Transverse colon (tissue), 4 donors: ENCODE results near the gene TNFAIP3. TPM values are rescaled to one million over a fixed set of nuclear protein-coding genes. Genes with fewer than 3 reads are reported as not detected.

ENCODE experiments used
- DNase-seq: peaks from one replicate; pipeline ENCODE4 v3.0.0-alpha.2; 2019
- H3K27ac ChIP-seq, 4 donors: fragments of 200-600 bp; sonication (generic); 2 replicates each; pipeline ENCODE4 v1.5.1; 2016 to 2018; ENCODE audit warnings: inconsistent platforms in 4 of 4
- H3K27me3 ChIP-seq: fragments of 200-600 bp; sonication (generic); 2 replicates; pipeline ENCODE4 v1.5.1; 2017; ENCODE audit warnings: inconsistent platforms
- H3K36me3 ChIP-seq, 4 donors: fragments of 200-600 bp; sonication (generic); 2 replicates each; pipeline ENCODE4 v1.5.1; 2017 to 2019; ENCODE audit warnings: inconsistent platforms in 4 of 4
- H3K4me1 ChIP-seq, 4 donors: fragments of 200-600 bp; sonication (generic); 2 replicates each; pipeline ENCODE4 v1.5.1; 2017 to 2020; ENCODE audit warnings: inconsistent platforms in 4 of 4
- H3K4me3 ChIP-seq, 4 donors: fragments of 200-600 bp; sonication (generic); 1 replicate in 1 of 4; 2 replicates in 3 of 4; pipeline versions ENCODE4 v1.5.1 to v1.6.1; 2017 to 2019; ENCODE audit warnings: inconsistent platforms in 4 of 4
- H3K9me3 ChIP-seq, 2 donors: fragments of 200-600 bp; sonication (generic); 2 replicates each; pipeline ENCODE4 v1.5.1; 2017 to 2019; ENCODE audit warnings: inconsistent platforms in 2 of 2
- EP300 ChIP-seq: sonication (generic); formaldehyde crosslinking; IDR thresholded peaks from one replicate; pipeline ENCODE4 v1.6.1; 2017; ENCODE audit warnings: antibody characterized with exemption, low read depth
- POLR2A ChIP-seq: fragments of 450-650 bp; IDR thresholded peaks from one replicate; pipeline ENCODE4 v1.6.1; 2016; ENCODE audit warnings: antibody characterized with exemption, mild to moderate bottlenecking, moderate library complexity
- POLR2AphosphoS5 ChIP-seq, 3 donors: sonication (generic); formaldehyde crosslinking; IDR thresholded peaks; one replicate each; pipeline ENCODE4 v1.6.1; 2016; ENCODE audit warnings: antibody characterized with exemption in 3 of 3
- WGBS, 2 donors: methylation state at CpG; one replicate each; pipeline ENCODE4 v1.1.5; 2018; ENCODE audit warnings: low coverage in 1 of 2; 5-methylcytosine and 5-hydroxymethylcytosine counted together
- in situ Hi-C, 4 donors: fragments of 200-750 bp; cut with MboI; loops; one replicate each; pipeline versions ENCODE4 v1.15.0 to v1.15.1; 2017; ENCODE audit warnings: low sequenced_read_pairs in 3 of 4, low pct_ligation_motif_present in 1 of 4, low pct_unique_long_range_greater_than_20kb in 1 of 4
- intact Hi-C: fragments of 100-400 bp; cut with DNase I; formaldehyde crosslinking; loops from one replicate; pipeline ENCODE4 v1.15.1; 2023; ENCODE audit warnings: low total_unique reads
- total RNA-seq, 4 donors: library from RNA; depleted of rRNA; stranded (reverse); fragments of >200 nt; gene quantifications; one replicate each; pipeline ENCODE4 v1.1.0, GENCODE V29; 2016
- TF ChIP-seq, protein P1 (sequence below), 5 experiments: fragments of 200-600 bp in 3 of 5; fragments of 450-650 bp in 2 of 5; sonication (generic) in 3 of 5; IDR thresholded peaks; 1 replicate in 2 of 5; 2 replicates in 3 of 5; pipeline ENCODE4 v1.5.1; 2016 to 2017; ENCODE audit warnings: antibody characterized with exemption in 5 of 5, inconsistent platforms in 3 of 5, mild to moderate bottlenecking in 2 of 5, moderate library complexity in 1 of 5

The TNFAIP3 gene
- total RNA-seq, 4 donors from 2014 or later: 21.4 to 46.8 (median 36.3) TPM

GRCh38 chr6:137849181-137849980 lies 17.7 kb upstream of the TNFAIP3 start:
- Histone ChIP-seq H3K9me3 (no peaks in the 10 kb centered on the region), H3K36me3 (no peaks in the 10 kb centered on the region), H3K4me1 (peaks cover 0 to 20% (median 7%) of the 10 kb centered on the region in 4 donors), H3K27me3 (no peaks in the 10 kb centered on the region), H3K4me3 (no peak overlapping the region), H3K27ac (peak overlapping the region; percentile 37 to 70 (median 60))
- intact Hi-C loops (no loop called here), in situ Hi-C loops (no loop called here)
- no peak for DNase-seq
- WGBS, 2 donors: 35 to 80% methylated on average over 1 to 4 of the region's 4 CpGs
- no peak for TF ChIP-seq POLR2A
- no peak for TF ChIP-seq EP300

DNA sequence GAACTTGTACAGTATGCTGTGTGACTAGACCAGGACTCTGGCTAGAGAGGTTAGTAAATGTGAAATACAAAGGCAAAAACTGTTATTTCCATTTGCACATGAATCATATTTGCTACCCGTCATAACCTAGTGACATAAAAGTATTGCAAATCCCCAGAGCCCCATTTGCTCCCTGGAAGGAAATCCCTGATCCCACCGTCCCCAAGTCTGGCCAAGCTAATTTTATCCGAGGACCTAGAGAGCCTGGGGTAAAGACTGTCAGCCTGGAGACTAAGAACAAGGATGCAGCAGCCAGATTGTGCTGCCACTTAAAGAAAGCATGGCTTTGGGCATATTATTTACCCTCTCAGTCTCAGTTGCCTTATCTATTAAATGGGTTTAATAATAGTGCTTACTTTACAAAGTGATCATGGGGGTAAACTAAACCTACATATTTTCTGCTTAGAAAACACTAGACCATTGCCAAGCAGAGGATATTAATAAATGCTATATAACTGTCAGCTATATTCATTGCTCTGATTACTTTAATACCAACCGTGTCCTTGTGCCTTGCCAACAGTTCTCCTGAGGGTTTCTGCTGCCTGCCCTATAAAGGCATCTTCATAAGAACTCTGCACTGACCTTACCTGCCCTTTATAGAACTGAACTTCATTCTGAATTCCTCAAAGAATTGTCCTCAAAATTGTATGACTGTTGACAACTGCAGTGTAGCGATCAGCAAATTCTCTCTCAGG lies 16.9 kb upstream of the TNFAIP3 start:
- no peak for DNase-seq

GRCh38 chr6:137850816-137851602 lies 16.1 kb upstream of the TNFAIP3 start:
- WGBS, 2 donors: 71 to 77% methylated on average over 3 to 4 of the region's 4 CpGs
- H3K27ac ChIP-seq: peak overlapping the region; percentile 37 to 68 (median 60)
- H3K36me3 ChIP-seq: no peaks in the 10 kb centered on the region
- peaks cover 0 to 20% (median 7%) of the 10 kb centered on the region in 4 donors for H3K4me1 ChIP-seq
- in situ Hi-C loops: no loop called here
- DNase-seq: no peak
- no peaks in the 10 kb centered on the region for H3K9me3 ChIP-seq
- no peak for TF ChIP-seq POLR2AphosphoS5 (IDR thresholded peaks at IDR 0.05)
- TF ChIP-seq, protein P1, sequence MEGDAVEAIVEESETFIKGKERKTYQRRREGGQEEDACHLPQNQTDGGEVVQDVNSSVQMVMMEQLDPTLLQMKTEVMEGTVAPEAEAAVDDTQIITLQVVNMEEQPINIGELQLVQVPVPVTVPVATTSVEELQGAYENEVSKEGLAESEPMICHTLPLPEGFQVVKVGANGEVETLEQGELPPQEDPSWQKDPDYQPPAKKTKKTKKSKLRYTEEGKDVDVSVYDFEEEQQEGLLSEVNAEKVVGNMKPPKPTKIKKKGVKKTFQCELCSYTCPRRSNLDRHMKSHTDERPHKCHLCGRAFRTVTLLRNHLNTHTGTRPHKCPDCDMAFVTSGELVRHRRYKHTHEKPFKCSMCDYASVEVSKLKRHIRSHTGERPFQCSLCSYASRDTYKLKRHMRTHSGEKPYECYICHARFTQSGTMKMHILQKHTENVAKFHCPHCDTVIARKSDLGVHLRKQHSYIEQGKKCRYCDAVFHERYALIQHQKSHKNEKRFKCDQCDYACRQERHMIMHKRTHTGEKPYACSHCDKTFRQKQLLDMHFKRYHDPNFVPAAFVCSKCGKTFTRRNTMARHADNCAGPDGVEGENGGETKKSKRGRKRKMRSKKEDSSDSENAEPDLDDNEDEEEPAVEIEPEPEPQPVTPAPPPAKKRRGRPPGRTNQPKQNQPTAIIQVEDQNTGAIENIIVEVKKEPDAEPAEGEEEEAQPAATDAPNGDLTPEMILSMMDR (IDR thresholded peaks at IDR 0.05): no peak
- TF ChIP-seq EP300: no peak
- TF ChIP-seq POLR2A: no peak
- no peak overlapping the region for H3K4me3 ChIP-seq
- intact Hi-C loops: no loop called here
- H3K27me3 ChIP-seq: no peaks in the 10 kb centered on the region

More for the DNA sequence above, 16.9 kb upstream of the TNFAIP3 start:
- WGBS, 2 donors: 36 to 60% methylated on average over 5 of the region's 5 CpGs
- Histone ChIP-seq H3K36me3 (no peaks in the 10 kb centered on the region), H3K9me3 (no peaks in the 10 kb centered on the region), H3K27ac (peak overlapping the region; percentile 37 to 70 (median 60)), H3K27me3 (no peaks in the 10 kb centered on the region), H3K4me3 (no peak overlapping the region), H3K4me1 (peaks cover 0 to 20% (median 7%) of the 10 kb centered on the region in 4 donors)
- intact Hi-C loops: no loop called here
- TF ChIP-seq, protein P1 (IDR thresholded peaks at IDR 0.05): no peak
- TF ChIP-seq POLR2AphosphoS5 (IDR thresholded peaks at IDR 0.05): peak in 1 of 3 donors; percentile 52
- in situ Hi-C loops: no loop called here

- Histone ChIP-seq H3K36me3 (no peaks in the 10 kb centered on the region), H3K27ac (peak overlapping the region in 1 of 4 donors; percentile 68), H3K4me1 (peaks cover 0 to 20% (median 7%) of the 10 kb centered on the region in 4 donors), H3K9me3 (no peaks in the 10 kb centered on the region), H3K27me3 (no peaks in the 10 kb centered on the region), H3K4me3 (no peak overlapping the region)
- intact Hi-C loops (no loop called here), in situ Hi-C loops (no loop called here)
- WGBS, 2 donors: 70% methylated on average over 3 of the region's 3 CpGs; no CpG with 5 or more reads in 1 of the 2 donors
- no peak for DNase-seq
- TF ChIP-seq, protein P1 (IDR thresholded peaks at IDR 0.05): no peak
- no peak for TF ChIP-seq EP300
- TF ChIP-seq POLR2AphosphoS5 (IDR thresholded peaks at IDR 0.05): no peak
- TF ChIP-seq POLR2A: no peak
Measured at GRCh38 chr6:137851669-137852068, 15.4 kb upstream of the TNFAIP3 start.
